ENCODE data around the gene FUS. TPM values are rescaled to one million over a fixed set of nuclear protein-coding genes. Genes with fewer than 3 reads are reported as not detected.

FUS gene
- total and polyA plus RNA-seq, 2 of the 8 experiments (the other 6 are each of a cell fraction or from before 2014, with no cell fraction given) = 484 to 685 TPM

GRCh38 chr16:31191697-31192428 lies 11.9 kb downstream of the FUS start:
- Histone ChIP-seq H3K9me3 (ENCODE audit: insufficient read depth in 2 of 2, low read depth in 1 of 2, low read length in 1 of 2) (no peaks in the 10 kb centered on the region), H3K56ac (replicated peaks; ENCODE audit: insufficient read length, low read depth, low read length) (no peak overlapping the region), H2AK5ac (ENCODE audit: low read depth, low read length) (no peak overlapping the region), H2BK15ac (ENCODE audit: low read length) (no peak overlapping the region), H2BK5ac (ENCODE audit: low read depth, low read length) (no peak overlapping the region), H3K14ac (ENCODE audit: insufficient read length) (no peak overlapping the region), H3K4ac (replicated peaks; ENCODE audit: insufficient read length, low read depth, low read length) (no peak overlapping the region), H3K18ac (ENCODE audit: extremely low read depth, low read length) (no peak overlapping the region), H3K79me1 (ENCODE audit: low read depth, low read length) (peaks cover 9% of the 10 kb centered on the region), H2AFZ (ENCODE audit: low read length) (no peak overlapping the region), H2BK12ac (ENCODE audit: low read depth, low read length) (no peak overlapping the region), H3K9ac (replicated peaks in 1 of 4; ENCODE audit: extremely low read depth in 1 of 4, low read depth in 3 of 4, low read length in 3 of 4) (no peak overlapping the region), H3K36me3 (ENCODE audit: control insufficient read depth in 2 of 4, insufficient read depth in 4 of 4, low read length in 3 of 4) (peaks cover 64 to 97% (median 95%) of the 10 kb centered on the region in 4 experiments), H2BK120ac (replicated peaks; ENCODE audit: low read depth, low read length) (no peak overlapping the region), H3K27me3 (replicated peaks in 1 of 4; ENCODE audit: control insufficient read depth in 3 of 4, extremely low read depth in 1 of 4, insufficient read depth in 3 of 4, low read length in 3 of 4) (no peaks in the 10 kb centered on the region), H4K20me1 (replicated peaks in 1 of 2; ENCODE audit: control insufficient read depth in 1 of 2, insufficient read depth in 2 of 2, low read length in 2 of 2) (peaks cover 11 to 39% of the 10 kb centered on the region in 2 experiments), H4K8ac (ENCODE audit: extremely low read depth, insufficient read depth, low read length) (no peak overlapping the region), H3K4me2 (ENCODE audit: insufficient read depth in 1 of 2, low read depth in 2 of 2, low read length in 2 of 2) (no peak overlapping the region), H4K5ac (ENCODE audit: insufficient read length, low read depth, low read length) (no peak overlapping the region), H2BK20ac (ENCODE audit: low read length) (no peak overlapping the region), H3K27ac (ENCODE audit: low read depth, low read length) (no peak overlapping the region), H4K91ac (replicated peaks; ENCODE audit: insufficient read length, low read length) (no peak overlapping the region), H3K4me3 (ENCODE audit: extremely low read depth in 1 of 4, insufficient read depth in 2 of 4, low read depth in 3 of 4, low read length in 4 of 4) (no peak overlapping the region), H3K79me2 (ENCODE audit: control insufficient read depth in 1 of 2, insufficient read depth in 2 of 2, low read length in 2 of 2) (peaks cover 0 to 42% of the 10 kb centered on the region in 2 experiments; a peak in 2 of 4 replicates), H3K23ac (ENCODE audit: insufficient read length) (no peak overlapping the region), H3K23me2 (ENCODE audit: low read depth, low read length) (no peaks in the 10 kb centered on the region), H3K4me1 (replicated peaks in 1 of 4; ENCODE audit: control insufficient read depth in 3 of 4, insufficient read depth in 4 of 4, low read length in 3 of 4) (no peaks in the 10 kb centered on the region)
- ChIA-PET POLR2A (ENCODE audit: partially characterized antibody) (interaction anchor here (1.2 to 17.4 kb wide), 7 partner anchors 7 to 142 kb away, joined by 4 to 430 read pairs (median 9); partner anchors contain the start of genes FUS, PRSS8, PYCARD and PYDC1), CTCF (ENCODE audit: partially characterized antibody) (no interaction called here)
- DNase-seq (ENCODE audit: low read depth in 1 of 2, low spot score in 2 of 2) = no peak
- WGBS, 2 experiments (ENCODE audit: extremely low coverage in 1 of 2, insufficient coverage in 1 of 2, insufficient read length in 1 of 2, insufficient replicate concordance in 2 of 2, low coverage in 1 of 2, low lambda C conversion rate in 2 of 2, missing lambda C conversion rate in 1 of 2) = 90% methylated on average over 5 of the region's 5 CpGs; no CpG with 5 or more reads in 1 of the 2 experiments
- no peak for FAIRE-seq
- TF ChIP-seq POLR2A (IDR thresholded peaks at IDR 0.05; ENCODE audit: control extremely low read depth in 1 of 2, low read depth in 2 of 2, low read length in 2 of 2) = peak in 1 of 2 experiments; percentile 69; a peak in 2 of 3 replicates
- TF ChIP-seq EZH2 (IDR thresholded peaks at IDR 0.05; ENCODE audit: low read depth, low read length, severe bottlenecking) = no peak
- no peak for TF ChIP-seq TAF7 (optimal IDR thresholded peaks at IDR 0.05; ENCODE audit: borderline replicate concordance, low read depth, low read length)
- TF ChIP-seq POLR2AphosphoS5 (IDR thresholded peaks at IDR 0.05; ENCODE audit: low read depth, low read length) = peak; percentile 84
